ENCODE results near the gene PIP5K1B. TPM values are rescaled to one million over a fixed set of nuclear protein-coding genes. Genes with fewer than 3 reads are reported as not detected.

Gene PIP5K1B
- total and polyA plus RNA-seq, 2 of the 13 experiments (the other 11 are each of a cell fraction or from before 2014, with no cell fraction given), result 15.8 to 17.5 TPM

- no peak for TF ChIP-seq ZNF781 (CRISPR knock-in tag; IDR thresholded peaks at IDR 0.05; ENCODE audit: borderline replicate concordance, not compliant biosample characterization)
- TF ChIP-seq RNF219 (CRISPR knock-in tag; IDR thresholded peaks at IDR 0.05), result no peak
- no peak for TF ChIP-seq POLR2A (IDR thresholded peaks at IDR 0.05; ENCODE audit: insufficient read depth in 1 of 2, low read depth in 2 of 2, low read length in 2 of 2)
- no peak for TF ChIP-seq HNF1B (CRISPR knock-in tag; IDR thresholded peaks at IDR 0.05)
- TF ChIP-seq NKX3-1 (CRISPR knock-in tag; IDR thresholded peaks at IDR 0.05), result no peak
- no peak for TF ChIP-seq GATAD1 (CRISPR knock-in tag; IDR thresholded peaks at IDR 0.05)
- no peak for TF ChIP-seq ZNF282 (IDR thresholded peaks at IDR 0.05; ENCODE audit: partially characterized antibody)
- no peak for TF ChIP-seq NFYB (CRISPR knock-in tag; IDR thresholded peaks at IDR 0.05)
- no peak for TF ChIP-seq ZNF616 (CRISPR knock-in tag; IDR thresholded peaks at IDR 0.05; ENCODE audit: low read depth)
- no peak for TF ChIP-seq NFYC (CRISPR knock-in tag; IDR thresholded peaks at IDR 0.05)
- TF ChIP-seq FOXA1 (IDR thresholded peaks at IDR 0.05), result peak; percentile 63; the same call in 1 of the 2 replicates
- TF ChIP-seq FOXA1 (CRISPR knock-in tag; IDR thresholded peaks at IDR 0.05), result peak; percentile 94
- TF ChIP-seq ZBTB7B (CRISPR knock-in tag; IDR thresholded peaks at IDR 0.05), result no peak
- TF ChIP-seq RBM22 (optimal IDR thresholded peaks at IDR 0.05; ENCODE audit: low read length), result no peak
- no peak for TF ChIP-seq ZBTB37 (CRISPR knock-in tag; IDR thresholded peaks at IDR 0.05)
- peak; percentile 50; the same call in 1 of the 2 replicates for TF ChIP-seq AHDC1 (CRISPR knock-in tag; IDR thresholded peaks at IDR 0.05; ENCODE audit: borderline replicate concordance)
- TF ChIP-seq MATR3 (CRISPR knock-in tag; IDR thresholded peaks at IDR 0.05), result no peak
- TF ChIP-seq ATF3 (CRISPR knock-in tag; IDR thresholded peaks at IDR 0.05), result no peak
Observed at GRCh38 chr9:68817079-68817875, 112.2 kb downstream of the PIP5K1B start (continued).
